Uterus (tissue), 4 donors: ENCODE data around the gene PCSK9. TPM values are rescaled to one million over a fixed set of nuclear protein-coding genes. Genes with fewer than 3 reads are reported as not detected.

Source experiments
- DNase-seq, 2 donors: peaks; one replicate each; pipeline ENCODE4 v3.0.0-alpha.2; 2019 to 2020
- H3K27ac ChIP-seq, 2 donors: fragments of 200-600 bp; sonication (generic); 1 replicate in 1 of 2; 2 replicates in 1 of 2; pipeline ENCODE4 v1.5.1; 2016 to 2018
- H3K27me3 ChIP-seq, 2 donors: fragments of 200-600 bp; sonication (generic); one replicate each; pipeline ENCODE4 v1.5.1; 2018 to 2019; ENCODE audit warnings: control low read depth in 1 of 2
- H3K36me3 ChIP-seq, 2 donors: fragments of 200-600 bp; sonication (generic); one replicate each; pipeline ENCODE4 v1.5.1; 2019; ENCODE audit warnings: control low read depth in 1 of 2
- H3K4me1 ChIP-seq, 2 donors: fragments of 200-600 bp; sonication (generic); one replicate each; pipeline ENCODE4 v1.5.1; 2018 to 2019; ENCODE audit warnings: control low read depth in 1 of 2
- H3K4me3 ChIP-seq, 2 donors: fragments of 200-600 bp; sonication (generic); 1 replicate in 1 of 2; 2 replicates in 1 of 2; pipeline ENCODE4 v1.5.1; 2018 to 2019; ENCODE audit warnings: mild to moderate bottlenecking in 1 of 2
- H3K9me3 ChIP-seq, 2 donors: fragments of 200-600 bp; sonication (generic); one replicate each; pipeline ENCODE4 v1.5.1; 2019; ENCODE audit warnings: control low read depth in 1 of 2
- CTCF ChIP-seq, 4 experiments: fragments of 200-600 bp in 2 of 4; fragments of 450-650 bp in 2 of 4; sonication (generic) in 2 of 4; IDR thresholded peaks; one replicate each; pipeline ENCODE4 v1.5.1; 2016 to 2019; ENCODE audit warnings: antibody characterized with exemption in 4 of 4, mild to moderate bottlenecking in 2 of 4, moderate library complexity in 1 of 4
- POLR2A ChIP-seq, 2 donors: fragments of 450-650 bp; IDR thresholded peaks; one replicate each; pipeline ENCODE4 v1.6.1; 2016; ENCODE audit warnings: antibody characterized with exemption in 2 of 2, mild to moderate bottlenecking in 1 of 2, moderate library complexity in 1 of 2
- intact Hi-C: fragments of 100-400 bp; cut with DNase I; formaldehyde crosslinking; loops from one replicate; pipeline ENCODE4 v1.15.1; 2023; ENCODE audit warnings: low total_unique reads
- total RNA-seq, 4 donors: library from RNA; depleted of rRNA in 3 of 4; stranded (reverse); fragments of >200 nt in 3 of 4; gene quantifications; one replicate each; pipeline versions ENCODE4 v1.1.0 to v1.2.4, GENCODE V29; 2014 to 2023
- donor health status: DM: yes; HTN: yes; CAD: no.

The PCSK9 gene
- total RNA-seq, 4 donors from 2014 or later, result 2.9 TPM; not detected in 3

GRCh38 chr1:55038974-55039341 is 390 bp upstream of the PCSK9 start:
- DNase-seq, result no peak
- Histone ChIP-seq H3K9me3 (no peaks in the 10 kb centered on the region), H3K27ac (no peak overlapping the region), H3K36me3 (no peaks in the 10 kb centered on the region), H3K4me3 (no peak overlapping the region), H3K27me3 (peaks cover 0 to 17% of the 10 kb centered on the region in 2 donors), H3K4me1 (peaks cover 0 to 9% of the 10 kb centered on the region in 2 donors)
- intact Hi-C loops, result no loop called here
- TF ChIP-seq POLR2A (IDR thresholded peaks at IDR 0.05) (no peak), CTCF (IDR thresholded peaks at IDR 0.05) (no peak)

- H3K9me3 ChIP-seq, result no peaks in the 10 kb centered on the region
- H3K4me3 ChIP-seq, result no peak overlapping the region
- DNase-seq, result no peak
- peaks cover 0 to 16% of the 10 kb centered on the region in 2 donors for H3K27me3 ChIP-seq
- H3K4me1 ChIP-seq, result peaks cover 0 to 9% of the 10 kb centered on the region in 2 donors
- H3K36me3 ChIP-seq, result no peaks in the 10 kb centered on the region
- intact Hi-C loops, result no loop called here
- TF ChIP-seq CTCF (IDR thresholded peaks at IDR 0.05) (no peak), POLR2A (IDR thresholded peaks at IDR 0.05) (no peak)
- no peak overlapping the region for H3K27ac ChIP-seq
These were observed 960 bp downstream of the PCSK9 start for GRCh38 chr1:55040083-55040932.

GRCh38 chr1:55040933-55041494 is 1.7 kb downstream of the PCSK9 start:
- no peak for TF ChIP-seq CTCF (IDR thresholded peaks at IDR 0.05)
- TF ChIP-seq POLR2A (IDR thresholded peaks at IDR 0.05), result no peak
- Histone ChIP-seq H3K27ac (no peak overlapping the region), H3K27me3 (peaks cover 0 to 16% of the 10 kb centered on the region in 2 donors), H3K4me3 (no peak overlapping the region), H3K36me3 (no peaks in the 10 kb centered on the region), H3K9me3 (no peaks in the 10 kb centered on the region), H3K4me1 (peaks cover 0 to 9% of the 10 kb centered on the region in 2 donors)
- DNase-seq, result no peak
- intact Hi-C loops, result no loop called here

GRCh38 chr1:55041613-55042012 is 2.3 kb downstream of the PCSK9 start:
- TF ChIP-seq CTCF (IDR thresholded peaks at IDR 0.05) (no peak), POLR2A (IDR thresholded peaks at IDR 0.05) (no peak)
- Histone ChIP-seq H3K4me1 (peaks cover 0 to 9% of the 10 kb centered on the region in 2 donors), H3K4me3 (no peak overlapping the region), H3K9me3 (no peaks in the 10 kb centered on the region), H3K27ac (no peak overlapping the region), H3K36me3 (no peaks in the 10 kb centered on the region), H3K27me3 (peaks cover 0 to 13% of the 10 kb centered on the region in 2 donors)
- intact Hi-C loops, result no loop called here
- DNase-seq, result no peak

GRCh38 chr1:55043011-55043410 is 3.7 kb downstream of the PCSK9 start:
- no peak for TF ChIP-seq POLR2A (IDR thresholded peaks at IDR 0.05)
- TF ChIP-seq CTCF (IDR thresholded peaks at IDR 0.05), result no peak
- H3K9me3 ChIP-seq, result no peaks in the 10 kb centered on the region
- peaks cover 0 to 9% of the 10 kb centered on the region in 2 donors for H3K4me1 ChIP-seq
- H3K36me3 ChIP-seq, result no peaks in the 10 kb centered on the region
- peaks cover 0 to 7% of the 10 kb centered on the region in 2 donors for H3K27me3 ChIP-seq
- H3K27ac ChIP-seq, result no peak overlapping the region
- intact Hi-C loops, result no loop called here
- DNase-seq, result no peak
- no peak overlapping the region for H3K4me3 ChIP-seq
